8988T (cell line): ENCODE results near the gene MRPL34.
"Not testable (repeated sequence)": the region's sequence is repeated elsewhere in the genome, so short reads cannot be mapped to it uniquely, and the experiment has no call there.

ENCODE experiments used
- DNase-seq: peaks from one replicate; pipeline ENCODE4 v3.0.0; 2011

The MRPL34 gene

GRCh38 chr19:17305517-17306284, at the start of gene MRPL34:
Gene MRPL34, plus strand, starts transcription at chr19:17305872. Its CDS starts 21 bp downstream, at chr19:17305893.
- peak; percentile 70 for DNase-seq

DNA sequence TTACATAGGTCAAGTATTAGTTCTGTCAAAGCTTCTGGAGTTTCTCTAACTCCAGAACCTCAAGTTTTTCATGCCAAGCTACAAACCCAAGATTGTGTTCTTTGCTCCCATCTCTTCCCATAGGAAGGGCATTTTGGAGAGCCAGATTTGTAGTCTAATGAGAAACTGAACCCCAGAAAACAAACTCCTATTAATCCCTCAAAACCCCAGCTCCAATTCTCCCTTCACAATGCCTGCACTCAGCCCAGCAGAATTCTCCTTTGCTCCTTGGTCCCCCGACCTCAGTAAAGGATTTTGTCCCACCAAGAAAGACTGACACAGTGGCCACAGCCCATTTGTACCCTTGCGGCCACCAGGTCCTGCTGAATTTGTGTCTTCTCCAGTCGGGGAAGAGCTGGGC, 49.5 kb upstream of the MRPL34 start:
- DNase-seq = no peak

DNA sequence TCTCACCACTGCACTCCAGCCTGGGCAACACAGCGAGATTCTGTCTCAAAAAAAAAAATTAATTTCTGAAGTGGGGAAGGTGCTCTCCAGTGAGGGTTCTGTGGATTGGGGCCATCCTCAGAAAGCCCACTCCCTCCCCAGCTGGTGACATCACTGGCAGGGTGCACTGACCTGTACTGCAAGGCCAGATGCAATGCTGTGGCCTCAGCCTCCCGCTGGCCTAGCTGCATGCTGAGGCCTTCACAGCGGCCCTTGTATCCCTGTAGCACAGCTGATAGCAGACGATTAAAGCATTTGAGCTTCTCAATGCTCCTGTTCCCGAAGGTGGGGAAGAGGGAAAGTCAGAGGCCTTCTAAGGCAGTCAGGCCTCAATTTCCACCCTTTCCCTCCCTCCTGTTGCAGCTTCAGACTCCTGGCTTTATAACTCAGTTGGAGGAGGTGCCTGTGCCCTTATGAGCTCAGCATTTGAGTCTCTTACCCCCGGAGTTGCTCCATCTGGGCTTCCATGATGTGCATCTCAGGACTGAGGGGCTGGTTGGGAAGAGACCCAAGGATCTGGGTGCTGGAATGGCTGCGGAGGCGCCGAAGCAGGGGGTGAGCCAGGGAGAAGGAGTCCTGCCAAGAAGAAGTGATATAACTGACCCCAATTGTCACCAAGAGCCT, 46.4 kb upstream of the MRPL34 start:
- DNase-seq = no peak

DNA sequence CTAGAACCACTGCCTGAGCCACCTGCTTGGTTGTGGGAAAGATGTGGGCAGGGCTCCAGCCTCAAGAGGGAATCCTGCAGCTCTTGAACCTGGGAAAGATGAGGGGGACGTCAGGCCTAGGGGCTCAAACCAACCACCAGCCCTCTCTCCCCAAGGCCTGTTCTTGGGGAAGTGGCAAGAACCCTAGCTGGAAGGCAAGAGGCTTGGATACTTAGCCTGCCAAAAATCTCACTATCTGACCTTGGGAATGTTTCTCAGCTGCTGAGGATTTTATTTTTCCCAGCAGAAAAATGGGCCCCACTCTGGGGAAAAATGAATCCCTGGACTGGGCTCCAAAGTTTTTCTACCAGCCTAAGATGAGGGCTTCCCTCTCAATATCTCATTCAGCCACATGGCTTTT, 45.7 kb upstream of the MRPL34 start:
- DNase-seq = no peak

DNA sequence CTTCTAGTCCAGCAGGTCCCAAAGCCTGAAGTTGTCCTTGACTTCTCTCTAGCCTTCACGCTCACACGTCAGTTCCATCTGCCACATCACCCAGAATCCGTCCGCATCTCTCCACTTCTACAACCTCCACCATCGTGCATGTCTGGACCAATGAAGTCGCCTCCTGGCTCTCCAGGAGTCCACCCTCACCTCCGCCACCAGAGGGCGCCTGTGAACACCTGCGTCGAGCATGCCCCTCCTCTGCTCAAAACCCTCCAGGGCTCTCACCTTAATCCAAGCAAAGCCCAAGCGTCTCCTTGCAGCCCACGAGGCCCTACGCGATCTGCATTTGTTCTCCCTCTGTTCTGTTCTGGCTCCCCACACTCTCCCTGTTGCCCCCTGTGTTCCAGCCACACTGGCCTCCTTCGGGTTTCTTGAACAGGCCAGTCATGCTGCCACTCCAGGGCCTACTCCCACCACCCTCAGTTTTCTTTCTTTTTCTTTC, 44.8 kb upstream of the MRPL34 start:
- DNase-seq = peak; percentile 94

DNA sequence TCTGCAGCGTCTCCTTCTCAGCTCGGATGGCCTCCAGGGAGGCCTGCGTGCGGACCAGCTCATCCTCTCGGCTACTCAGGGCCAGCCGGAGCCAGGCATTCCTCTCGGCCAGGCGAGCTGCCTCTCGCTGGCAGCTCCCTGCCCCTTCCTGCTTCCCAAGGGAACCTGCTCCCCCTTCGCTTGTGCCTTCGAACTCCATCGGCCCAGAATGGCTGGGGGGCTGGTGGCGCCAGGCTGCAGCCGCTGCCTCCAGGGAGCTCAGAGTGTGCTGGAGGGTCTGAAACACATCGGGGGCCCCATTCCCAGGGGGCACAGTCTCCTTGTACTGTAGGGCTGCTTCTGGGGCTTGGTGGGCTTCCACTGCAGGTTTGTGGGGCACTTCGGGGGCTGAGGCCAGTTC, 43.1 kb upstream of the MRPL34 start:
- no peak for DNase-seq

DNA sequence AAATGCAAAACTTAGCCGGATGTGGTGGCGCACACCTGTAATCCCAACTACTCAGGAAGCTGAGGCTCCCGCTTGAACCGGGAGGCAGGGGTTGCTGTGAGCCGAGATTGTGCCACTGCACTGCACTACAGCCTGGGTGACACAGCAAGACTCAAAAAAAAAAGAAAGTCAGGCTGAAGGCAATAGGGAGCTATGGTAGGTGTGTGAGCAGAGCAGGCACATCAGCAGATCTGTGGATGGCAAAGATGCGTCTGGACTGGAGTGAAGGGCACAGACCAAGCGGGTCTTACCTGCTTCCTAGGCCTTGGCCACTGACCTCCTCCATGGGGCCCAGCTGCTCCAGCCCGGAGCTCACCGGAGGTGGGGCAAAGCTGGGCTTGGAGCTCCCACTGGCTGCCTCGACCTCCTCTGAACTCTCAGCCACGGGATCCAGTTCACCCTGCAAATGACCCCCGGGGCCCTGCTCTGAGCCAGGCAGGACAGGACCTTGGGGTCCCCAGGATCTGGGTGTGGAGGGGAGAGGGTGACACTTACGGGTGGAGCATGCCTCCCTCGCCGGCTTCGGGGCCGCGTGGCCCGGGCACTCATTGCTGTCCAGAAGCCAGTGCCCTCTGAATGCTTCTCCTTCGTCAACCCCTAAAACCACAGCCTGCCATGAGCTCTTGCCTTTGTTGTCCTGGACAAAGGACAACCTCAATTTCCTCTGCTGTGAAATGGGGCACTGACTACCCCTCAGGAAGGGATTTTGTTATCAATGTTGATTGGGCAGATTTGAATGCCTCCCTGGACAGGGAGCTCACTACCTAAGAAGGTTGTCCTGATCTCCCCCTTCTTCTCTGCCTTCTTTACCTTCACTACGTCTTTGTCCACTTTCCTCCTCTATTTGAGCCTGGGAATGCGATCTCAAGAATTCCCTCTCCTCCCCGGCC, 41.7 kb upstream of the MRPL34 start:
- no peak for DNase-seq

DNA sequence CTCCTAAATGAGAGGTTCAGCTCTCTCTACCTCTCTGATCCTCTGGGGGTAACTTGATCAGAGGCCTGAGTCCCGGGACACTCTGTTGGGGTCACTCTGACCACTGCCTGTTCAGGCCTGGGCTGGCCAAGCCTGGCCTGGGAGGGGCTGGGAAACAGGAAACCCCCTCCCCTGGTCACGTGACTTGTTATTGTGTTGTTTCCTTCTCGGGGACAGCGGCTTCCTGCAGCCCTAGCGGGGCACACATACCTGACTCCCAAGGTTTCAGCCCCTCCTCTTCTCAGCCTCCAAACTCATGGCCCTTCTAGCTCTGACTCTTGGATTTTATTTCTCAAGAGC, 41.1 kb upstream of the MRPL34 start, which contains the start of gene USHBP1:
TSS of gene USHBP1 (minus strand) at position 105 of the 339 bp plus-strand sequence. CDS start 446 bp downstream, outside the sequence.
- DNase-seq = no peak

GRCh38 chr19:17266026-17266425, 39.6 kb upstream of the MRPL34 start:
- DNase-seq = no peak

DNA sequence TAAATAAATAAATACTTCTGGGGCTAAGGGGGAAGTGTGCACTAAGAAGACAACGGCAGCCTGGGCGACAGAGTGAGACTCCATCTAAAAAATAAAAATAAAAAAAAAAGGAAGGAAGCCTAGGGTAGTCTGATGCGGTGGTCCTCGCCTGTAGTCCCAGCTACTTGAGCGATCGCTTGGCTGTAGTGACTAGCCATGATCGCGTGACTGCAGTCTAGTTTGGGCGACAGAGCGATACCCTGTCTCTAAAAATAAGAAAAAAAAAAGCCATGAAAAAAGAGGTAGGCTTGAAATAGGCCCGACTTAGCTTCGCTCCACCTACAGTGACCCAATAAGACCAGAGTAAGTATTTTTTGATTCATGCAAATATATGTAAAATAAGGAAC, 39.1 kb upstream of the MRPL34 start:
- DNase-seq = no peak

DNA sequence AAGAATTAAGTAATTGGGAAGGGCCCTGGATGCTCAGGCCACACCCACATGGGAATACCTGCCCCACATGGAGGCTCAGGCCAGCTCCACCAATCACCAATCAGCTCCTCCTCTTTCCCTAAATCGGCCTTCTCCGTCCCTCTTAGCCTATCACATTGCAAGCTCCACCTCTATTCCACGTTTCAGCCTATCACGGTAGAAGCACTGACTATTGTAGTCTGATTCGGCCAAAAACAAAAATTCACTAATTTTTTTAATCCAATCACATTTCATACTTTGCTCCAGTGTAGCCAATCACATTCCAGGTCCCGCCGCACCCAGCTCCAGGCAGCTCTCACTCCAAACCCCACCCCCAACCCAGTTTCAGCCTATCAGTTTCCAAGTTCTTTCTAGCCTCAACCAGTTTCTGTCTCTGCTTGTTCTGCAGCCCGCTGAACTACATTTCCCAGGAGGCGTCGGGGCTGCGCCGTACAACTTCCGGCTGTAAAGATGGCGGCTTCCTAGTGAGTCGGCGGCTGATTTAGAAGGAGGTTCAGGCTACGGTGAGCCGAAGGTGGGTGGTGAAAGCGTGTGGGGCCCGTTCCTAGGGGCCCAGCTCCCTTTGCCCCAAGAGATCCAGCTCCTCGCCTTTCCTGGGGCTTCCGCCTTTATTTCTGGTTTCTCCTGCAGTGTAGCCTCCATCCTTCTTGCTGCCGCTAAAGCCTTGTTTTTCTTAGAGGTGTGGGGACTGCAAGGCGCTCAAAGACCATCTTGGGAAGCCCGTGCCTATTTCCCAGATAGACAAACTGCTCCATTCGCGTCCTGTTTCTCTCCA, 38.5 kb upstream of the MRPL34 start, which contains the start of gene BABAM1:
TSS of gene BABAM1 (plus strand) at position 469 of the 814 bp plus-strand sequence. CDS start 1,364 bp downstream, outside the sequence.
- peak; percentile 87 for DNase-seq

- DNase-seq = no peak
These were observed 36.9 kb upstream of the MRPL34 start for GRCh38 chr19:17268754-17269153.

- not testable (repeated sequence) for DNase-seq
These were observed 30.8 kb upstream of the MRPL34 start for GRCh38 chr19:17274892-17275291.

DNA sequence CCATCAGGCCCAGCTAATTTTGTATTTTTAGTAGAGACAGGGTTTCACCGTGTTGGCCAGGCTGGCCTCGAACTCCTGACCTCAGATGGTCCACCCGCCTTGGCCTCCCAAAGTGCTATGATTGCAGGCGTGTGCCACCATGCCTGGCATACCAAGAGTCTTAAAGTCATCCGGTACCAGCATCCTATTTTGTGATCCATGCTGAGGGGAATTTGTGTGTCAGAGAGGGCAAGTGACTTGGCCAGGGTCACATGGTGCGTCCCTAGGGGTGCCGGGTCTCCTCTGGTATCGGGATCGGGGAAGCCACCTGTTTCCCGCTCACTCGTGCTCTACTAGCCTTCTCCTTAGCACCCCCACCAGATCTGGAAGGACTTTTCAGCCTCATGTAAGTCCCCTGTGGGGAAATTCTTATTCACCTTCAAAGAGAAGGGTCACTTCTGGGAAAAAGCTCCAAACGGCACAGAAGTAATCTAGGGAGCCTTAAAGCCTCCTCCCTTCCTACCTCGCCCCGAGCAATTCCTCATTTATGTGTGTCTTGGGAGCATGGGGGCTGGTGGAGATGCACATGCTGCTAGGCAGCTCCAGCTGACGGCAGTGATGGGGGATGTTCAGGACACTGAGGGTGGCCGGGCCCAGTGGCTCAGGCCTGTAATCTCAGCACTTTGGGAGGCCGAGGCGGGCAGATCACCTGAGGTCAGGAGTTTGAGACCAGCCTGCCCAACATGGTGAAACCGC, 30.1 kb upstream of the MRPL34 start:
- DNase-seq = no peak

GRCh38 chr19:17279436-17279835, 26.2 kb upstream of the MRPL34 start:
- no peak for DNase-seq

GRCh38 chr19:17281391-17282304, 24.0 kb upstream of the MRPL34 start, which contains the start of gene ANKLE1:
Gene ANKLE1, plus strand, starts transcription at chr19:17281901. Its CDS starts 20 bp downstream, at chr19:17281921.
- no peak for DNase-seq

GRCh38 chr19:17282488-17283125, 23.1 kb upstream of the MRPL34 start:
- DNase-seq = peak; percentile 96

DNA sequence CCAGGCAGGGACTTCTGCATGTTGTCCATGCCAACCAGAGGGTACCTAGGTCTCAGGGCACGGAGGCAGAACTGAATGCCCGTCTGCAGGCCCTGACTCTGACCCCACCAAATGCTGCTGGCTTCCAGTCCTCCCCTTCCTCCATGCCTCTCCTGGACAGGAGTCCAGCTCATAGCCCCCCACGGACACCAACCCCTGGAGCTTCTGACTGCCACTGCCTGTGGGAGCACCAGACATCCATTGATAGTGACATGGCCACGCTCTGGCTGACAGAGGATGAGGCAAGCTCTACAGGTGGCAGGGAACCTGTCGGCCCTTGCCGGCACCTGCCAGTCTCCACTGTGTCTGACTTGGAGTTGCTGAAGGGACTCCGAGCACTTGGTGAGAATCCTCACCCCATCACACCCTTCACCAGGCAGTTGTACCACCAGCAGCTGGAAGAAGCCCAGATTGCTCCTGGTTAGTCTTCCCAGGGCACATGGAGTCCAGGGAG, 22.1 kb upstream of the MRPL34 start:
- DNase-seq = no peak

DNA sequence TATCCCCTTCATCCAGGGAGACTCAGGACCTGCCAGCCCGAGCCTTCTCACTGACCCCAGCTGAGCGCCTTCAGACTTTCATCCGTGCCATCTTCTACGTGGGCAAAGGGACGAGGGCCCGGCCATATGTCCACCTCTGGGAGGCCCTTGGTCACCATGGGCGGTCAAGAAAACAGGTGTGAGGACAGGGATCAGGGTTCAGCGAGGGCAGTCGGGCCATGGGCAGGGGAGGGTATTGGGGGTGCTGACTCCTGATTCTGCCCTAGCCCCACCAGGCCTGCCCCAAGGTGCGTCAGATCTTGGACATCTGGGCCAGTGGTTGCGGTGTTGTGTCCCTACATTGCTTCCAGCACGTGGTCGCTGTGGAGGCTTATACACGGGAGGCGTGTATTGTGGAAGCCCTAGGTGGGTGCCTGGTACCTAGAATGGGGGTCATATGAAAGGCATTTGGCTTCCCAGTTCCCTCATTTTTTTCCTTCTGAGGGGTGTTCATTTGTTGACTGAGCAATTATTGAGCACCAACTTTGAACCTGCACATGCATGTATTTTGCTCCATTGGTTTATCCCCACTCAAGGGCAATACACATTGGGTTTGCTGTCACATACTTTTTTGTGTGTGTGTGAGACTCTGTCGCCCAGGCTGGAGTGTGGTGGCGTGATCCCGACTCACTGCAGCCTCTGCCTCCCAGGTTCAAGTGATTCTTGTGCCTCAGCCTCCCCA, 20.1 kb upstream of the MRPL34 start:
- no peak for DNase-seq
